HepG2 (cell line): ENCODE measurements around the gene MYO18B. TPM values are rescaled to one million over a fixed set of nuclear protein-coding genes. Genes with fewer than 3 reads are reported as not detected.

Experiments used
- ATAC-seq: fragments of 200-7000 bp; cut with Tn5 transposase; 3 replicates; pipeline ENCODE4 v1.9.1; 2020; ENCODE audit warnings: mild to moderate bottlenecking, moderate library complexity
- BruUV-seq: library from RNA; stranded (reverse); fragments of 400-500 nt; replicated peaks from 2 replicates; lab custom pipeline; 2021; lab: Mats Ljungman, UMichigan
- CTCF ChIA-PET: fragments of 300-600 bp; formaldehyde crosslinking; extraction: SDS; loops from one replicate; lab custom pipeline; 2021; ENCODE audit warnings: low total read pairs, inconsistent platforms, low intra/inter-chr PET ratio; lab: Yijun Ruan, JAX
- POLR2A ChIA-PET: fragments of 350-600 bp; sonication (Branson Sonifier 250); formaldehyde crosslinking; loops from one replicate; lab custom pipeline; 2020; ENCODE audit warnings: antibody characterized with exemption, inconsistent platforms; lab: Yijun Ruan, JAX
- DNase-seq: peaks from one replicate; pipeline ENCODE4 v3.0.0-alpha.2; 2015; ENCODE audit warnings: low spot score
- FAIRE-seq: peaks from 3 replicates; lab custom pipeline; 2011; peaks lifted over from hg19 to GRCh38; lab: Jason Lieb, UNC
- H2AFZ ChIP-seq: one replicate; pipeline ENCODE4 v1.6.1; 2011; ENCODE audit warnings: low read length, inconsistent platforms
- H3K27ac ChIP-seq: fragments of 300-600 bp; 3 replicates; pipeline ENCODE4 v1.8.0; 2011; ENCODE audit warnings: mixed run types, mild to moderate bottlenecking, mixed read lengths, low read length, inconsistent platforms; ENCODE audit not compliant: insufficient read depth; ENCODE audit errors: extremely low read length
- H3K27me3 ChIP-seq, 2 experiments: fragments of 200-600 bp in 1 of 2; 2 replicates in 1 of 2; 3 replicates in 1 of 2; pipeline versions ENCODE4 v1.6.0 to v1.8.0; 2011; ENCODE audit warnings: low read length in 2 of 2, mild to moderate bottlenecking in 2 of 2, moderate library complexity in 2 of 2, inconsistent platforms in 1 of 2; ENCODE audit not compliant: insufficient read depth in 2 of 2, control insufficient read depth in 1 of 2
- H3K36me3 ChIP-seq, 2 experiments: fragments of 200-600 bp in 1 of 2; replicated peaks in 1 of 2; 2 replicates in 1 of 2; 3 replicates in 1 of 2; pipeline versions ENCODE4 v1.5.1 to v1.8.0; 2011; ENCODE audit warnings: low read length in 2 of 2, inconsistent platforms in 1 of 2; ENCODE audit not compliant: insufficient read depth in 2 of 2, control insufficient read depth in 1 of 2
- H3K4me1 ChIP-seq: 2 replicates; pipeline ENCODE4 v1.5.1; 2012; ENCODE audit warnings: low read length, inconsistent platforms; ENCODE audit not compliant: insufficient read depth
- H3K4me2 ChIP-seq: 2 replicates; pipeline ENCODE4 v1.6.0; 2011; ENCODE audit warnings: low read depth, low read length, inconsistent platforms
- H3K4me3 ChIP-seq, 3 experiments: fragments of 200-600 bp in 1 of 3; sonication (generic), shearing (Covaris generic) in 1 of 3; replicated peaks in 1 of 3; 2 replicates each; pipeline ENCODE4 v1.5.1; 2011 to 2016; ENCODE audit warnings: low read length in 3 of 3, inconsistent platforms in 2 of 3, low read depth in 2 of 3, mild to moderate bottlenecking in 2 of 3, control low read depth in 1 of 3, mixed read lengths in 1 of 3; ENCODE audit not compliant: insufficient read depth in 1 of 3
- H3K79me2 ChIP-seq: one replicate; pipeline ENCODE4 v1.6.1; 2011; ENCODE audit warnings: low read length, inconsistent platforms; ENCODE audit not compliant: insufficient read depth
- H3K9ac ChIP-seq: 2 replicates; pipeline ENCODE4 v1.6.0; 2011; ENCODE audit warnings: mild to moderate bottlenecking, low read depth, low read length, inconsistent platforms; ENCODE audit not compliant: insufficient read depth
- H3K9me3 ChIP-seq: 2 replicates; pipeline ENCODE4 v1.5.1; 2012; ENCODE audit warnings: mild to moderate bottlenecking, low read length
- H4K20me1 ChIP-seq: 2 replicates; pipeline ENCODE4 v1.6.0; 2011; ENCODE audit warnings: inconsistent platforms, mild to moderate bottlenecking, low read length, moderate library complexity; ENCODE audit not compliant: insufficient read depth
- FOXJ3 ChIP-seq: sonication (generic); formaldehyde crosslinking; IDR thresholded peaks from 2 replicates; pipeline ENCODE4 v1.4.0; 2020; ENCODE audit warnings: missing genetic modification reagents, mild to moderate bottlenecking, borderline replicate concordance
- HNRNPK ChIP-seq: fragments of 200-400 bp; formaldehyde crosslinking; IDR thresholded peaks from 2 replicates; pipeline ENCODE4 v1.6.1; 2018; ENCODE audit warnings: low read length, low read depth, moderate library complexity, mild to moderate bottlenecking; ENCODE audit not compliant: poor library complexity, severe bottlenecking
- KDM6A ChIP-seq: IDR thresholded peaks from 2 replicates; pipeline ENCODE4 v1.6.1; 2016; ENCODE audit warnings: low read depth
- MAFK ChIP-seq, 2 experiments: IDR thresholded peaks in 1 of 2; conservative IDR thresholded peaks in 1 of 2; 2 replicates each; pipeline ENCODE4 v1.6.1; 2011; ENCODE audit warnings: improper control_type of control experiment in 2 of 2, low read length in 2 of 2
- NFE2L2 ChIP-seq: fragments of 150-350 bp; IDR thresholded peaks from 2 replicates; pipeline ENCODE4 v1.6.1; 2014; ENCODE audit warnings: low read length
- SRSF4 ChIP-seq: fragments of 200-400 bp; formaldehyde crosslinking; IDR thresholded peaks from one replicate; pipeline ENCODE4 v1.6.1; 2018; ENCODE audit warnings: mild to moderate bottlenecking, low read depth, low read length, moderate library complexity; ENCODE audit not compliant: poor library complexity, severe bottlenecking
- ZMYM4 ChIP-seq: sonication (generic); formaldehyde crosslinking; IDR thresholded peaks from 2 replicates; pipeline ENCODE4 v1.8.1; 2023; ENCODE audit warnings: mild to moderate bottlenecking, missing genetic modification reagents
- ZNF460 ChIP-seq: sonication (generic); formaldehyde crosslinking; IDR thresholded peaks from 2 replicates; pipeline ENCODE4 v1.5.1; 2020; ENCODE audit warnings: missing genetic modification reagents, mild to moderate bottlenecking, borderline replicate concordance
- WGBS: methylation state at CpG from one replicate; pipeline ENCODE4 v1.1.6; 2017; ENCODE audit warnings: low lambda C conversion rate; 5-methylcytosine and 5-hydroxymethylcytosine counted together
- in situ Hi-C: cut with HindIII; loops from 2 replicates; pipeline ENCODE4 v1.10.0; 2017; ENCODE audit warnings: low pct_unique_long_range_greater_than_20kb; ENCODE audit not compliant: extremely low pct_ligation_motif_present
- intact Hi-C: fragments of 100-400 bp; cut with micrococcal nuclease; formaldehyde crosslinking; loops from one replicate; pipeline ENCODE4 v1.10.0; 2022; ENCODE audit not compliant: unreplicated experiment
- polyA plus RNA-seq, 8 experiments: library from polyadenylated mRNA; depleted of rRNA in 3 of 8; stranded (reverse) in 7 of 8; unstranded in 1 of 8; fragments of >200 nt; fragmentation: Illumina TruSeq in 4 of 8; extraction: Trizol in 4 of 8; gene quantifications; 2 replicates each; pipeline versions ENCODE4 v1.2.1 to v1.2.3, GENCODE V29; 2011 to 2016; ENCODE audit warnings: low read depth in 4 of 8, missing spikeins in 1 of 8, mixed read lengths in 1 of 8; ENCODE audit not compliant: insufficient read depth in 1 of 8
- total RNA-seq, 5 experiments: library from RNA; depleted of rRNA; stranded (reverse); fragments of >200 nt; fragmentation: Illumina TruSeq; extraction: Trizol; gene quantifications; 2 replicates each; pipeline ENCODE4 v1.2.3, GENCODE V29; 2016; ENCODE audit warnings: low read depth in 1 of 5

Gene MYO18B
- total and polyA plus RNA-seq, 2 of the 13 experiments (the other 11 are each of a cell fraction or from before 2014, with no cell fraction given), result 0.01 TPM; not detected in 1

DNA sequence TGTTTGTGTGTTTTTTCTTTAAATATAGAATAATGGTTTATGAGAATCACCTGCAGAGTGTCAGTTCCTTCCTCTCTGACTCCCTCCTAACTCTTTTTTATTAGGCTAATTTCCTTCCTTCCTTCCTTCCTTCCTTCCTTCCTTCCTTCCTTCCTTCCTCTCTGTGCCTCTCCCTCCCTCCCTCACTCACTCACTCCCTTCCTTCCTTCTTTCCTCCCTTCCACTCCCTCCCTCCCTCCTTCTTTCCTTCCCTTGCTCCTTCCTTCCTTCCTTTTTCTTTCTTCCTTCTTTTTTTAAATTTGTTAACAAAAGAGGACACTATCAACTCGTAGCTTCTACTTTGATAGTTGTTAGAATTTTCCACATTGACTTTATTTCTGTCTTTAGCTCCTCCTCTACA, 274.9 kb downstream of the MYO18B start:
- no peak overlapping the region for H2AFZ ChIP-seq
- no peak for DNase-seq
- no peak overlapping the region for H3K4me3 ChIP-seq
- no peaks in the 10 kb centered on the region for H3K79me2 ChIP-seq
- H3K9ac ChIP-seq, result no peak overlapping the region
- ChIA-PET CTCF (no interaction called here), POLR2A (no interaction called here)
- H3K27ac ChIP-seq, result no peak overlapping the region
- H3K9me3 ChIP-seq, result no peaks in the 10 kb centered on the region
- WGBS, result 0% methylated on average over 1 of the region's 1 CpG
- ATAC-seq, result no peak
- no TSS peak for BruUV-seq
- FAIRE-seq, result no peak
- in situ Hi-C loops (no loop called here), intact Hi-C loops (no loop called here)
- H3K36me3 ChIP-seq, result no peaks in the 10 kb centered on the region
- no peaks in the 10 kb centered on the region for H4K20me1 ChIP-seq
- TF ChIP-seq HNRNPK (peak; percentile 17), ZNF460 (no peak)
- no peaks in the 10 kb centered on the region; a peak in 1 of 5 replicates for H3K27me3 ChIP-seq
- H3K4me2 ChIP-seq, result no peak overlapping the region
- no peaks in the 10 kb centered on the region for H3K4me1 ChIP-seq

- Histone ChIP-seq H4K20me1 (no peaks in the 10 kb centered on the region), H3K4me1 (no peaks in the 10 kb centered on the region), H3K27ac (no peak overlapping the region), H2AFZ (no peak overlapping the region), H3K4me3 (no peak overlapping the region), H3K9ac (no peak overlapping the region), H3K36me3 (no peaks in the 10 kb centered on the region), H3K79me2 (no peaks in the 10 kb centered on the region), H3K4me2 (no peak overlapping the region), H3K27me3 (no peaks in the 10 kb centered on the region; a peak in 1 of 5 replicates), H3K9me3 (no peaks in the 10 kb centered on the region)
- DNase-seq, result no peak
- in situ Hi-C loops, result no loop called here
- ATAC-seq, result no peak
- no peak for FAIRE-seq
- intact Hi-C loops, result no loop called here
- no peak for TF ChIP-seq FOXJ3 (CRISPR knock-in tag)
- no peak for TF ChIP-seq ZMYM4 (CRISPR knock-in tag)
- no peak for TF ChIP-seq KDM6A
- TF ChIP-seq SRSF4, result no peak
- peak; percentile 33 to 35; a peak in 3 of 4 replicates for TF ChIP-seq MAFK (conservative IDR thresholded peaks at IDR 0.05 in 1 of 2, IDR thresholded peaks at IDR 0.05 in 1 of 2; ENCODE audit: low read length in 2 of 2)
- peak; percentile 69 for TF ChIP-seq NFE2L2
- CTCF ChIA-PET, result no interaction called here
- no TSS peak for BruUV-seq
- WGBS, result 0% methylated on average over 5 of the region's 5 CpGs
- POLR2A ChIA-PET, result no interaction called here
Measured at GRCh38 chr22:26017932-26018331, 275.9 kb downstream of the MYO18B start.
